ENCODE data around the gene ABHD16A.
A peak's percentile ranks its signal among the peaks of the same experiment; 100 is the strongest.

The ABHD16A gene

GRCh38 chr6:31654574-31655348 is 48.4 kb downstream of the ABHD16A start:
- H4K20me1 ChIP-seq = peaks cover 15 to 41% (median 30%) of the 10 kb centered on the region in 11 experiments; a peak in 17 of 22 replicates
- peak overlapping the region in 2 of 11 experiments; percentile 2 to 28; a peak in 2 of 22 replicates for H3K9ac ChIP-seq
- peaks cover 22 to 57% (median 34%) of the 10 kb centered on the region in 11 experiments for H3K36me3 ChIP-seq
- no peak for TF ChIP-seq Cebpa-rat (IDR thresholded peaks at IDR 0.05)
- H3K27ac ChIP-seq = peak overlapping the region in 1 of 11 experiments; percentile 16; a peak in 1 of 22 replicates
- H3K9me3 ChIP-seq (replicated peaks in 1 of 11) = no peaks in the 10 kb centered on the region
- H3K4me3 ChIP-seq = no peak overlapping the region
- peak overlapping the region in 3 of 11 experiments; percentile 15 to 48 (median 39); a peak in 5 of 22 replicates for H3K4me2 ChIP-seq
- H3K4me1 ChIP-seq = peaks cover 55 to 81% (median 61%) of the 10 kb centered on the region in 10 experiments
- no peaks in the 10 kb centered on the region for H3K27me3 ChIP-seq

- Histone ChIP-seq H4K20me1 (peaks cover 12 to 40% (median 29%) of the 10 kb centered on the region in 11 experiments; a peak in 18 of 22 replicates), H3K36me3 (peaks cover 36 to 69% (median 48%) of the 10 kb centered on the region in 11 experiments), H3K4me1 (peaks cover 39 to 71% (median 45%) of the 10 kb centered on the region in 10 experiments), H3K9me3 (replicated peaks in 1 of 11) (no peaks in the 10 kb centered on the region), H3K4me3 (peak overlapping the region; percentile 63 to 80 (median 74)), H3K4me2 (peak overlapping the region; percentile 84 to 99 (median 97)), H3K27me3 (no peaks in the 10 kb centered on the region), H3K27ac (peak overlapping the region; percentile 91 to 98 (median 96)), H3K9ac (peak overlapping the region; percentile 85 to 96 (median 94))
- no peak for TF ChIP-seq Cebpa-rat (IDR thresholded peaks at IDR 0.05)
Observed at GRCh38 chr6:31652925-31653724, 50.0 kb downstream of the ABHD16A start.

GRCh38 chr6:31651602-31652191 is 51.4 kb downstream of the ABHD16A start:
- H3K27ac ChIP-seq = peak overlapping the region; percentile 91 to 98 (median 96)
- peak overlapping the region; percentile 63 to 80 (median 74) for H3K4me3 ChIP-seq
- no peaks in the 10 kb centered on the region for H3K9me3 ChIP-seq (replicated peaks in 1 of 11)
- peak overlapping the region; percentile 84 to 99 (median 97) for H3K4me2 ChIP-seq
- H3K27me3 ChIP-seq = no peaks in the 10 kb centered on the region
- no peak for TF ChIP-seq Cebpa-rat (IDR thresholded peaks at IDR 0.05)
- H3K36me3 ChIP-seq = peaks cover 46 to 69% (median 49%) of the 10 kb centered on the region in 11 experiments
- H3K4me1 ChIP-seq = peaks cover 27 to 59% (median 34%) of the 10 kb centered on the region in 10 experiments
- H4K20me1 ChIP-seq = peaks cover 0 to 43% (median 22%) of the 10 kb centered on the region in 11 experiments; a peak in 16 of 22 replicates
- peak overlapping the region; percentile 85 to 96 (median 94) for H3K9ac ChIP-seq

GRCh38 chr6:31645325-31645724 is 57.8 kb downstream of the ABHD16A start:
- Histone ChIP-seq H3K36me3 (peaks cover 95 to 100% (median 98%) of the 10 kb centered on the region in 11 experiments), H4K20me1 (peaks cover under 1 to 75% (median 59%) of the 10 kb centered on the region in 11 experiments; a peak in 20 of 22 replicates), H3K9ac (no peak overlapping the region), H3K4me1 (peaks cover under 1 to 16% (median 3%) of the 10 kb centered on the region in 10 experiments; a peak in 16 of 20 replicates), H3K4me3 (no peak overlapping the region), H3K9me3 (replicated peaks in 1 of 11) (no peaks in the 10 kb centered on the region), H3K27me3 (no peaks in the 10 kb centered on the region), H3K4me2 (no peak overlapping the region), H3K27ac (no peak overlapping the region)
- no peak for TF ChIP-seq Cebpa-rat (IDR thresholded peaks at IDR 0.05)

- H3K36me3 ChIP-seq = peaks cover 96 to 100% (median 98%) of the 10 kb centered on the region in 11 experiments
- H3K9ac ChIP-seq = 0 out of 22 replicates have a peak overlapping the region, but pooled peaks of 1 of the 11 experiments have one; percentile 8
- H4K20me1 ChIP-seq = peaks cover 14 to 76% (median 63%) of the 10 kb centered on the region in 11 experiments; a peak in 21 of 22 replicates
- H3K27me3 ChIP-seq = no peaks in the 10 kb centered on the region
- no peaks in the 10 kb centered on the region for H3K9me3 ChIP-seq (replicated peaks in 1 of 11)
- no peak overlapping the region for H3K4me3 ChIP-seq
- peaks cover 0 to 19% (median 12%) of the 10 kb centered on the region in 10 experiments; a peak in 11 of 20 replicates for H3K4me1 ChIP-seq
- H3K4me2 ChIP-seq = no peak overlapping the region
- no peak for TF ChIP-seq Cebpa-rat (IDR thresholded peaks at IDR 0.05)
- H3K27ac ChIP-seq = no peak overlapping the region
Observed at GRCh38 chr6:31643818-31644454, 59.2 kb downstream of the ABHD16A start.

- Histone ChIP-seq H3K27ac (no peak overlapping the region), H4K20me1 (peaks cover 17 to 80% (median 65%) of the 10 kb centered on the region in 11 experiments; a peak in 21 of 22 replicates), H3K27me3 (no peaks in the 10 kb centered on the region), H3K9me3 (replicated peaks in 1 of 11) (no peaks in the 10 kb centered on the region), H3K36me3 (peaks cover 95 to 100% (median 98%) of the 10 kb centered on the region in 11 experiments), H3K4me3 (no peak overlapping the region), H3K9ac (peak overlapping the region in 5 of 11 experiments; percentile 14 to 33 (median 22); a peak in 4 of 22 replicates), H3K4me2 (no peak overlapping the region), H3K4me1 (peaks cover 0 to 23% (median 12%) of the 10 kb centered on the region in 10 experiments; a peak in 11 of 20 replicates)
- TF ChIP-seq Cebpa-rat (IDR thresholded peaks at IDR 0.05) = no peak
Observed at GRCh38 chr6:31642798-31643570, 60.1 kb downstream of the ABHD16A start.

GRCh38 chr6:31641370-31641769 is 61.8 kb downstream of the ABHD16A start:
- H3K9me3 ChIP-seq (replicated peaks in 1 of 11) = no peaks in the 10 kb centered on the region
- H3K4me3 ChIP-seq = no peak overlapping the region
- peak overlapping the region in 3 of 11 experiments; percentile 12 to 22 (median 15); a peak in 3 of 22 replicates for H3K9ac ChIP-seq
- no peaks in the 10 kb centered on the region for H3K27me3 ChIP-seq
- peaks cover 26 to 91% (median 78%) of the 10 kb centered on the region in 11 experiments; a peak in 21 of 22 replicates for H4K20me1 ChIP-seq
- no peak overlapping the region for H3K4me2 ChIP-seq
- H3K4me1 ChIP-seq = peaks cover 8 to 23% (median 12%) of the 10 kb centered on the region in 10 experiments; a peak in 14 of 20 replicates
- H3K27ac ChIP-seq = no peak overlapping the region
- no peak for TF ChIP-seq Cebpa-rat (IDR thresholded peaks at IDR 0.05)
- peaks cover 96 to 99% (median 97%) of the 10 kb centered on the region in 11 experiments for H3K36me3 ChIP-seq

Measured in BLaER1 treated with 17β-estradiol and CSF1 and Interleukin-3, amounts not matched to agents 10 nM and 100 nM (cell line).